ENCODE results near the gene ZBTB24.

- TF ChIP-seq CTCF (conservative IDR thresholded peaks at IDR 0.05 in 1 of 2, IDR thresholded peaks at IDR 0.05 in 1 of 2; ENCODE audit: extremely low read depth in 1 of 2, insufficient read depth in 1 of 2, low read depth in 1 of 2, low read length in 2 of 2) (no peak), EZH2 (IDR thresholded peaks at IDR 0.05; ENCODE audit: borderline replicate concordance, low read length) (no peak)
Measured at GRCh38 chr6:109493865-109494264, 10.8 kb upstream of the ZBTB24 start.

All from mammary epithelial cell (primary cell).